HG02885 (cell line): ENCODE results near the gene ALPG.
"Not testable (repeated sequence)": the region's sequence is repeated elsewhere in the genome, so short reads cannot be mapped to it uniquely, and the experiment has no call there.

ENCODE experiments used
- ATAC-seq: cut with Tn5 transposase; IDR thresholded peaks from one replicate; pipeline ENCODE4 v1.9.1; 2021; ENCODE audit warnings: mild to moderate bottlenecking; ENCODE audit not compliant: unreplicated experiment, poor library complexity

ALPG gene

GRCh38 chr2:232418056-232418455 is 11.4 kb downstream of the ALPG start:
- ATAC-seq: no peak

GRCh38 chr2:232418466-232419244 is 12.0 kb downstream of the ALPG start:
- ATAC-seq: no peak

DNA sequence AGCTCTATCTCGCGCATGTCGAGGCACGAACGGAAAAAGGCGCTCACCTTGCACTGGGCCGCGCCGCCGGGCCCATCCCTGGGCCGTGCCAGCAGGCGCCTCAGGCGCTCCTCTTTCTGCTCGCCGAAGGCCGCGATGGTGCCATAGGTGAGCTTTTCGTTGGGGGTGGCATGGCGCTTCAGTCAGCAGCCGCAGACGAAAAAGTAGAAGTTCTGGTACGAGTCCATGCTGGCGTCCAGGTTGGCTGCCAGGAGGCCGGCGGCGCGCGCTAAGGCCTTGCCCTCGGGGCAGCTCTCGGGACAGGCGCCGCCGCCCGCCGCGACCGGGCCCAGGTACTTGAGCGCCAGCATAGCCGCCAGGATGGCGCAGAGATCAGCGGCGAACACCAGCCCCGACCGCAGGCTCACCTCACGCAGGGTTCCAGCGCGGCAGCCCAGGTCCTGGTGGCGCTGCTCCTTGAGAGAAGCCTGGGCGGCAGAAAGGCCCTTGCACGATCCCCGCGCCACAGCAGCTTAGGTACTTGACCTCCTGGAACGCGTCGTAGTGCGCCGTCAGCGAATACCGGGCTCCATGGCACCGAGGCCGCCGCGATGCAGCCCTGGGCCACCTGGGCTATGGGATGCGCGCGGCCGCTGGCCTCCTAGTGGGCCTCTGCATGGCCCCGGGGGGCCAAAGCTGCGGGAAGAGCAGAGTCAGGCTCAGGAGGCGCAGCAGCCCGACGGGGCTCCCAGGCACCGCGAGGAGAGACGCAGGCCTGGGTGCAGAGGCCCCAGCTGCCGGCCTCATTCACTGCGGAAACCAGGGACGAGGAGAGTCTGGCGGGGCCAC is 12.8 kb downstream of the ALPG start:
- no peak for ATAC-seq

DNA sequence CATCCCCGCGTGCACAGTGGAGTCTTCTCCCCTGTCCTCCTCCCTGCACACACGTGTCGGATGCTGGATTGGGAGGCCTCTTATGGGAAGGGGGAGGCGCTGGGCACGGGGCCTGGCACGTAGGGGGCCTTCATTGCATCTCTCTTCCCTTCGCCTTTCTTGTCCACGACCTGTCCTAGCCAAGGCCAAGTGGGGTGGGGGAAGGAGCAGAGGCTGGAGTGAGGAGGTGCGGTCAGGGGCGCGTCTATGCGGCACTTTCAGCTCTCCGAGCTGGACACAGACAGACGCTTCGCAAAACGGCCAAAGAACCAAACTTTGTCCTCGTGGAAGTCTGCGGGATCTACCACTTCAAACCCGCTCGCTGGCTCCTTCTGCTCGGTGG is 13.4 kb downstream of the ALPG start:
- no peak for ATAC-seq

GRCh38 chr2:232420463-232421188 is 14.0 kb downstream of the ALPG start:
- ATAC-seq: no peak

GRCh38 chr2:232421189-232421785 is 14.6 kb downstream of the ALPG start:
- no peak for ATAC-seq

- ATAC-seq: no peak
Observed at GRCh38 chr2:232422051-232422450, 15.4 kb downstream of the ALPG start.

GRCh38 chr2:232422996-232423395 is 16.4 kb downstream of the ALPG start:
- not testable (repeated sequence) for ATAC-seq

DNA sequence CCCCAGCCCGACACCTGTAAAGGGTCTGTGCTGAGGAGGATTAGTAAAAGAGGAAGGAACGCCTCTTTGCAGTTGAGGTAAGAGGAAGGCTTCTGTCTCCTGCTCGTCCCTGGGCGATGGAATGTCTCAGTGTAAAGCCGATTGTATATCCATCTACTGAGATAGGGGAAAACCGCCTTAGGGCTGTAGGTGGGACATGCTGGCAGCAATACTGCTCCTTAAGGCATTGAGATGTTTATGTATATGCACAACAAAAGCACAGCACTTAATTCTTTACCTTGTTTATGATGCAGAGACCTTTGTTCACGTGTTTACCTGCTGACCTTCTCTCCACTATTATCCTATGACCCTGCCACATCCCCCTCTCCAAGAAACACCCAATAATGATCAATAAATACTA is 16.8 kb downstream of the ALPG start:
- ATAC-seq: not testable (repeated sequence)

DNA sequence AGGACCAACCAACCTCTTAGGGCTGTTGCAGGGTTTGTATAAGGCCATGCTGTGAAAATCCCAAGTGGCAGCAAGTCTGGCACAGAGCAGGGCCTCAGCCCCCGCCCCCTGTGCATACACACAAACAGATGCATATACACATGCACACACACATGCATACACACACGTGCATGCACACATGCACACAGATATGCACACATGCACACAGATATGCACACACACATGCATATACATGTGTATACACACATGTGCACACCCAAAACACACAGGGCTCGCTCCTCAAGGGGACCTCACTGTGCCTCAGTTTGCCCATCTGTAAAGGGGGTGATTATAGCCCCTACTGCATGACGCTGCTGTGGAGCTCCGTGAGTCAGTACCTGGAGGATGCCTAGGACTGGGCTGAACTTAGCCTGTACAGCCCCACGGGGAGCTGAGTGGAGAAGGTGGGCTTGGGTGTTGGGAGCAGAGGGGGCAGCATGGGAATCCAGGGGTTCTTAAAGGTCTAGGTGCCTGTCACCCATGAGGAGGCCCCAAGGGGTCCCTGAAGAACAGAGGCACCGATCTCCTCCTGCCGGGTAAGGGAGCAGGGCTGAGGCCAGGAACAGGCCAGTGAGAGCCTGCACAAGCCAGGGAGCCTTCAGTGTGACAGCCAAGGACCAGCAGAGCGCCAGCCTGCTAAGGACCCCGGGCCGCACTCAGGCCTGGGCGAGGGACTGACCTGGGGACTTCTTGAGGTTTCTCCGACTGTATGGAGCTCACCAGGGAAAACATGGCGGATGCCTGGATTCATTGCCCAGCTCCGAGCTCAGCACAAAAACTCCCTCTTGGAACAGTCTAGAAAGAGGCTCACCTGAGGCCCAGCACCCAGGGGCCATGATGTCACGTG is 25.3 kb downstream of the ALPG start:
- no peak for ATAC-seq

- no peak for ATAC-seq
Observed at GRCh38 chr2:232432598-232433184, 26.0 kb downstream of the ALPG start.

GRCh38 chr2:232433622-232434021 is 27.0 kb downstream of the ALPG start:
- not testable (repeated sequence) for ATAC-seq

GRCh38 chr2:232434091-232434490 is 27.4 kb downstream of the ALPG start:
- ATAC-seq: no peak

GRCh38 chr2:232434563-232435374 is 28.1 kb downstream of the ALPG start:
- ATAC-seq: no peak

DNA sequence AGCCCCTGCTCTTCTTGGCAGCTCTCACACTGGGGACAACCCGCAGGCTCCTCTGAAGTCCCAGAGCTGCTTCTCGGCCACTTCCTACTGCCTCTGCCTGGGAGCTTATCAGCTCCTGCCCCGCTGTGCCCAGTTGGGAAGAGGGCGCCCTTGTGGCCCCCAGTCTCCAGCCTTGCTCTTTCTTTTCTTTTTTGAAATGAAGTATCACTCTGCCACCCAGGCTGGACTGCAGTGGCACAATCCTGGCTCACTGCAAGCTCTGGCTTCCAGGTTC is 28.7 kb downstream of the ALPG start:
- no peak for ATAC-seq

DNA sequence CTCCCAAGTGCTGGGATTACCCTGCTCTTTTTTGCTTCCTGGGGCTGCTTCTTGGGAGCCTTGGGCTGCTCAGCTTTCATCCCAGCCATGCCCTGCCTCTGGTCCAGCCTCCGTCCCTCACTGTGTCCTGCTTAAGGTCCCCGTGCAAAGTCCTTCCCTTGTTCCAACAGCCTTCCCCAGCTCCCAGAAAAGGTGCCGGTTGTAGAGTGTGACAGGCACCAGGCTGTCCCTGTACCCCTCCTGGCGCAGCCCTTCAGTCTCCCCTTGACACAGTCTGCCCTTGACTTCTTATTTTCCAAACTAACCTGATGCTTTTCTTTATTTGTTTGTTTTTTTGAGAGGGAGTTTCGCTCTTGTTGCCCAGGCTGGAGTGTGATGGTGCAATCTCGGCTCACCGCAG is 29.2 kb downstream of the ALPG start:
- ATAC-seq: no peak

- ATAC-seq: no peak
Observed at GRCh38 chr2:232436381-232437194, 29.9 kb downstream of the ALPG start.

DNA sequence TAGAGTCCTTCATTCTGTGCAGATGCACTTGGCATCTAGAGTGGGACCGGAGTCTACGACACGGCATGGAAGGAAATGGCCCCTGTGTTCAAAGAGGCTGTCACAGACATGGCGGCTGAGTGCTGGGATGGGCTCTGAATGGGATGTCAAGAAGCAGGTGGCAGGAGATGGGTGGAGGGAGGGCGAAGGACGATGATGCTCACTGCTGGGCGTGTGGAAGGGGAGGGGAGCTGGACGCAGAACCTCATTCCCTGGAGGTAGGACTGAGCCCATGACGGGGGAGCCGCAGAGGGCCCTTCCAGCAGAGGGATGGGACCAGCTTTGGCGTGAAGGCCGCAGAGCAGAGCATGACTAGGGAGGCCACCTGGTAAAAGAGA is 30.5 kb downstream of the ALPG start:
- no peak for ATAC-seq
